Epithelial cell of esophagus (primary cell): ENCODE data around the gene ADPRHL1.

Source experiments
- DNase-seq: peaks from one replicate; pipeline ENCODE4 v3.0.0; 2010; ENCODE audit warnings: low read depth
- H3K4me3 ChIP-seq: 2 replicates; pipeline ENCODE4 v1.5.1; 2011; ENCODE audit warnings: mild to moderate bottlenecking, low read length, control low read depth
- TF ChIP-seq, protein P1 (sequence below): IDR thresholded peaks from 2 replicates; pipeline ENCODE4 v1.5.1; 2011; ENCODE audit warnings: low read depth, mild to moderate bottlenecking, low read length, control low read depth, inconsistent platforms; ENCODE audit not compliant: insufficient read depth; ENCODE audit errors: missing control alignments

Gene ADPRHL1

DNA sequence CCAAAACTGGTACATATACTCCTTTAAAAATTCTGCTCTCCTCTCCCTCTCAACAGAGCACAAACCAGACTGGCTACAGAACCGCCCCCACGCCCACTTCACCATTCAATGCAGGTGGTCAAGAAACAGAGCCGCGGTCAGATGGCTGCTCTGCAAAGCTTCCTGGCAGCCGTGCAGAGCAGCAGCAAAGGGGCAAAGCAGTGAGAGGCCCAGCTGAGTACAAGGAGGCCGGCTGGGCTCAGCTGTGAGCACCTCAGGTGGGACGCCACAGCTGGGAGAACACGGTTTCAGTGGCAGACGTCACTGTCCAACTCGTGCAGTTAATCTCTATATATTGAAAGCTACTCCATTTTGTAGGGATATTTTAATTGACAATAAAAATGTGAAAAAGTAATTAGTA, 97.7 kb downstream of the ADPRHL1 start:
- no peak for DNase-seq
- H3K4me3 ChIP-seq = no peak overlapping the region
- TF ChIP-seq, protein P1, sequence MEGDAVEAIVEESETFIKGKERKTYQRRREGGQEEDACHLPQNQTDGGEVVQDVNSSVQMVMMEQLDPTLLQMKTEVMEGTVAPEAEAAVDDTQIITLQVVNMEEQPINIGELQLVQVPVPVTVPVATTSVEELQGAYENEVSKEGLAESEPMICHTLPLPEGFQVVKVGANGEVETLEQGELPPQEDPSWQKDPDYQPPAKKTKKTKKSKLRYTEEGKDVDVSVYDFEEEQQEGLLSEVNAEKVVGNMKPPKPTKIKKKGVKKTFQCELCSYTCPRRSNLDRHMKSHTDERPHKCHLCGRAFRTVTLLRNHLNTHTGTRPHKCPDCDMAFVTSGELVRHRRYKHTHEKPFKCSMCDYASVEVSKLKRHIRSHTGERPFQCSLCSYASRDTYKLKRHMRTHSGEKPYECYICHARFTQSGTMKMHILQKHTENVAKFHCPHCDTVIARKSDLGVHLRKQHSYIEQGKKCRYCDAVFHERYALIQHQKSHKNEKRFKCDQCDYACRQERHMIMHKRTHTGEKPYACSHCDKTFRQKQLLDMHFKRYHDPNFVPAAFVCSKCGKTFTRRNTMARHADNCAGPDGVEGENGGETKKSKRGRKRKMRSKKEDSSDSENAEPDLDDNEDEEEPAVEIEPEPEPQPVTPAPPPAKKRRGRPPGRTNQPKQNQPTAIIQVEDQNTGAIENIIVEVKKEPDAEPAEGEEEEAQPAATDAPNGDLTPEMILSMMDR = no peak

DNA sequence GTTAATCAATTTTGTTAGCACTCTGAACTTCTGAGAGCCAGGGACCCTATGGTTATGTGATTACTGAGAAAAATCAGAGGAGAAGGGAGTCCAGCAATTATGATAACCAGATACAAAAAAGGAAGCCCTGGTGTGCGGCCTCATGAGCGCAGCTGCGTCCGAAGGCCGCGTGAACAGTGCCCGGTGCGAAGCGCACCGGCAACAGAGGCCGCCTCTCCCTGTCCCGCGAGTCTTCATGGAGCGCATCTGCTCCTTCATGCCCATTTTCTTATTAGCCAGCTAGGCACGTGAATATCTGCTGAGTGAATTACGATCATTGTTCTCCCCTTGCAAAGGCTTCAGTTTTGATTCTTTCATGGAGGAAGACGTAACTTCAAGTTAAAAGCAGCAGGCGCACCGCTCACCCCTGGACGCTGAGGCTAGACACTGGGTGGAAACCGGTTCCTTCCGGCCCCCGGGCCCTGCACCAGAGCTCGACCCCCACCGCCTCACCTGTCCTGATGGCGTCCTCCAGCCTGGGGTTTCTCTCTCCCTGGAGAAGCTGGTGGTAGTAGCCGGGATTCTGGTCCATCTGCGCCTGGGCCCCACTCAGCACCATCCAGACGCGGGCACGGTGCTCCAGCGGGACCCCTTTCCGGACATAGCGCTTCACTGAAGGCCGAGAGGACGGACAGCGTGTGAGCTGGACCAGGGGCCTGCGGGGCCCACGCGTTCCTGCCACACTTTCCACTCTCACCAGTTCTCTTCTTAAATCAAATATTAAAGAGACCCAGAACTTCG, 98.3 kb downstream of the ADPRHL1 start:
- TF ChIP-seq, protein P1 = no peak
- no peak overlapping the region for H3K4me3 ChIP-seq
- no peak for DNase-seq

DNA sequence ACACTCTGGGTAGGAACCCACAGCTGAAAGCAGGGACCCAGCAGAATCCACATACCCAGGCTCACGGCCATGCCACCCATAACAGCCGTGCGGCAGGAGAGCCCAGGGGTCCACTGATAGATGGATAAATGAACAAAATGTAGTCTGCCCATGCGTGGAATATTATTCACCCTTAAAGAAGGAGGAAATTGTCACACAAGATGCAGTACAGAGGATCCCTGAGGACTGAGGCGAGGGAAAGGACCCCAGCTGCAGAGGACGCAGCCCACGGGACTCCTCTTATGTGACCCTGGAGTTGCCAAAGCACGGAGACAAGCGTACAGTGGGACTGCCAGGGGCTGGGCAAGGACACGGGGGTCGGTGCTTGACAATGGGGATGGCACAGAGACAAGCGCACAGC, 100.0 kb downstream of the ADPRHL1 start:
- TF ChIP-seq, protein P1 = no peak
- H3K4me3 ChIP-seq = no peak overlapping the region
- no peak for DNase-seq

DNA sequence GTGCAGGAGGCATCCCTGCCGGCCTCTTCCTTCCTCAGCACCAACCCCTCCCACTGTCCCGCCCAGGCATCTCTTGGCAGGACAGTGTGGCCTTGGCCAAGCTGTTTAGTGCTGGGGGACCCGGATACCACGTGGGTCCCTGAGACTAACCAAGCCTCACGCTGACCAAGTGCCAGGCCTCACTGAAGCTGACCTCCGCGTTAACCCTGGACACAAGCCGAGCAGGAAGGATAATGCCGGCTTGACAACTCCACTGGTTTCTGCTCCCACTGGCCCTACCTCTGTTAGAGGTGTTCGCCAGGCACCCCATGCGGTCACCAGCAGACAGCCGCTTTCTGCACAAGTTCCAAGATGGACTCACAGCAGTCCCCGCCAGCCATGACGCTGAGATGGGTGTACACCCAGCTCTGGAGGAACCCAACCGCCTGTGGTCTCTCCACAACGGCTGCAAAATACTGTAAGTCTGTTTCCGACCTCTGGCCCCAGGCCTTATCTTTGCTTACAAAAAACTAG, 101.7 kb downstream of the ADPRHL1 start:
- no peak for DNase-seq
- H3K4me3 ChIP-seq = no peak overlapping the region
- TF ChIP-seq, protein P1 = no peak

DNA sequence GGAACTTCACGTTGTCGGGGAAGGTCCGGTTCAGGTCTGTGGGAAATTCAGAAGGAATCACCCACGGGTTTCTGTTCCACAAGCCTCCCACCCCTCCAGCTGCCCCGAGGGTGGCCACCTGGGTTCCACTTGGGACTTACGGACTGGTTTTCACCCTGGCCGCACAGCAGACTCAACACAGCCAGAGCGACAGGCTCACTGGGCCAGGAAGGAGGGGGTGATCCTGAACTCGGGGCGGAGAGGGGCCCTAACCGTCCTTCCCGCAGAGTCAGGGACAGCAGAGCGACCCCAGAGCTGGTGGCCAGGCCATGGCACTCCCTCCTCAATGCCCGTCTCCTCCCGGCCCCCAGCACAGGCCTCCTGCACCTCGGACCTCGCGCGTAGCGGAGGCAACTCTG, 102.4 kb downstream of the ADPRHL1 start:
- DNase-seq = no peak
- no peak overlapping the region for H3K4me3 ChIP-seq
- TF ChIP-seq, protein P1 = no peak

DNA sequence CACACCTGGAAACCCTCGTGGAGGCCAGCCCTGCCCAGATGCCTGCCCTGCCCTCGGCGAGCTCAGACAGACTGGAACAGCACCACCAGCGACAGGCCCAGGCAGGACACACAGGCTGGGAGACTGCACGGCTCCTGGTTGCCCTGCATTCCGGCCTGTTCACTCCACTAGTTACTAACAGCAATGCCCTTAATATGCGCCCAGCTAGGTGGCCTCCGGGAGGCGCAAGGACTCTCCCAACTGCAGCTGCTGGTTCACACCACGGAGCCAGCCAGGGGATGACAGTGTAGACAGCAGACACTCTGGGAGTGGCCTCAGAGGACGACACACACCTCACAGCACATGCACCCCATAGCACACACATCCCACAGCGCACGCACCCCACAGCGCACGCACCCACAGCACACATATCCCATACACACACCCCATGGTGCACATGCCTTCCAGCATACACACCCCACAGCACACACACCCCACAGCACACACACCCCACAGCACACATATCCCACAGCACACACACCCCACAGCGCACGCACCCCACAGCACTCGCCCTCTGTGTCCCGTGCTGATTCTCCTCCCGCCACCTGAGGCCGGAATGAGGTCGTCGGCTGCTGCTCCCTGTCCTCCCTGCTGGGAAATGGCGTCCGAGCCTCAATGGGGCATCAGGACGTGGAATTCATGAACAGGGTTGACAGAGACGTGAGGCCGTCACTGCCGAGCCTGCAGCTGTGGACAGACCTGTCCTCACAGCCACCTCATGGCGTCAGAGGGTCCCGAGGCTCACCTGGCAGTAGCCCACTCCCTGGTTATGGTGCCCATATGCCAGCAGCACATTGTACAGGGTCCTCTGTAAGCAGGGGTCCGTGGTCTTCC, 103.0 kb downstream of the ADPRHL1 start:
- no peak overlapping the region for H3K4me3 ChIP-seq
- peak; percentile 58 for DNase-seq
- TF ChIP-seq, protein P1 = no peak
